ENCODE data around the gene ABHD17A.

GRCh38 chr19:1908364-1908678 lies 23.0 kb upstream of the ABHD17A start:
- TF ChIP-seq YY1 (IDR thresholded peaks at IDR 0.05; ENCODE audit: insufficient read depth, insufficient read length) = no peak
- TF ChIP-seq ZNF274 (IDR thresholded peaks at IDR 0.05; ENCODE audit: low read depth, low read length) = no peak
- TF ChIP-seq SUZ12 (IDR thresholded peaks at IDR 0.05; ENCODE audit: extremely low read depth, insufficient read depth, insufficient read length) = no peak
